Measurements from ENCODE around the gene KDM1B.

Gene KDM1B

DNA sequence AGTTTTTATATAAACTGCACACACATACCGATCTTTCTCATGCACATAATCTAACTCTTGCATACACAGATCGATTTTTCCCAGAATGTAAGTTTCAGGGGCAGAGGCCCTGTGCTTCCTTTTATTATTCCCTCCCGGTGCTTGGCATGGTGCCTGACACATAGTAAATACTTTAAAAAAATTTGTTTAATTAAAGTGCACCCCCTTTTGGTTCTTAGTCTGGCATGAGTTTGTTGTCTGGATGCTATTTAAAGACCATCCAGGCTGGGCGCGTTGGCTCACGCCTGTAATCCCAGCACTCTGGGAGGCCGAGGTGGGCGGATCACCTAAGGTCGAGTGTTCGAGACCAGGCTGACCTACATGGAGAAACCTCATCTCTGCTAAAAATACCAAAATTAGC, 114.5 kb downstream of the KDM1B start:
- Histone ChIP-seq H4K20me1 (ENCODE audit: insufficient read depth, low read length) (no peaks in the 10 kb centered on the region), H3K79me2 (ENCODE audit: low read length) (no peaks in the 10 kb centered on the region), H3K4me3 (ENCODE audit: low read length) (no peak overlapping the region), H3K27me3 (replicated peaks; ENCODE audit: insufficient read depth, low read length) (no peaks in the 10 kb centered on the region; the same call in 1 of the 2 replicates), H3K9me2 (replicated peaks; ENCODE audit: insufficient read depth, low read length) (no peaks in the 10 kb centered on the region), H3K27ac (ENCODE audit: low read length) (no peak overlapping the region), H2AFZ (ENCODE audit: low read length) (no peak overlapping the region), H3K9ac (ENCODE audit: low read length) (no peak overlapping the region), H3K4me1 (ENCODE audit: low read length) (peaks cover 5% of the 10 kb centered on the region; the same call in 1 of the 2 replicates), H3K9me3 (replicated peaks; ENCODE audit: insufficient read depth, low read length) (no peaks in the 10 kb centered on the region), H3F3A (ENCODE audit: insufficient read depth, low read length) (no peaks in the 10 kb centered on the region), H3K36me3 (replicated peaks; ENCODE audit: insufficient read depth, low read length) (no peaks in the 10 kb centered on the region), H3K4me2 (ENCODE audit: low read depth, low read length) (no peak overlapping the region)
- TF ChIP-seq, protein P1, sequence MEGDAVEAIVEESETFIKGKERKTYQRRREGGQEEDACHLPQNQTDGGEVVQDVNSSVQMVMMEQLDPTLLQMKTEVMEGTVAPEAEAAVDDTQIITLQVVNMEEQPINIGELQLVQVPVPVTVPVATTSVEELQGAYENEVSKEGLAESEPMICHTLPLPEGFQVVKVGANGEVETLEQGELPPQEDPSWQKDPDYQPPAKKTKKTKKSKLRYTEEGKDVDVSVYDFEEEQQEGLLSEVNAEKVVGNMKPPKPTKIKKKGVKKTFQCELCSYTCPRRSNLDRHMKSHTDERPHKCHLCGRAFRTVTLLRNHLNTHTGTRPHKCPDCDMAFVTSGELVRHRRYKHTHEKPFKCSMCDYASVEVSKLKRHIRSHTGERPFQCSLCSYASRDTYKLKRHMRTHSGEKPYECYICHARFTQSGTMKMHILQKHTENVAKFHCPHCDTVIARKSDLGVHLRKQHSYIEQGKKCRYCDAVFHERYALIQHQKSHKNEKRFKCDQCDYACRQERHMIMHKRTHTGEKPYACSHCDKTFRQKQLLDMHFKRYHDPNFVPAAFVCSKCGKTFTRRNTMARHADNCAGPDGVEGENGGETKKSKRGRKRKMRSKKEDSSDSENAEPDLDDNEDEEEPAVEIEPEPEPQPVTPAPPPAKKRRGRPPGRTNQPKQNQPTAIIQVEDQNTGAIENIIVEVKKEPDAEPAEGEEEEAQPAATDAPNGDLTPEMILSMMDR (IDR thresholded peaks at IDR 0.05; ENCODE audit: low read length), result no peak
- no peak for TF ChIP-seq EZH2 (optimal IDR thresholded peaks at IDR 0.05; ENCODE audit: low read depth, low read length)
- no peak for TF ChIP-seq EZH2phosphoT487 (IDR thresholded peaks at IDR 0.05; ENCODE audit: low read length)
- DNase-seq, result no peak

DNA sequence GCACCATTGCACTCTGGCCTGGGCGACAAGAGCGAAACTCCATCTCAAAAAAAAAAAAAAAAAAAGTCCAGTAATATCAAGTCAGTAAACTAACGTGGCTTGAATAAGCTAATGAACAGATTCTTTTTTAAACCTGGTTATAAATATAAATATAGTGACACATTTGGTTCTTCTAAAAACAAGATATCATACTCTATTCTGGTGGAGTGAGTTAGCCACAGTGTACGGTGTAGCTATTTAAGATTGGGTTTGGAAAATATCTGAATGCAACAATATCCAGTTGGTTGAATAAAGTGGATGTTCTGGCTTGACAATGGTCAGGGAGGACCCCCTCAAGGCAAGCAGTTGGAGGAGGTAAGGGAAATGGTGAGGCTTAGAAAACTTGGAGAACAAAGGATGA, 115.0 kb downstream of the KDM1B start:
- H3K4me2 ChIP-seq (ENCODE audit: low read depth, low read length), result no peak overlapping the region
- no peaks in the 10 kb centered on the region for H3K79me2 ChIP-seq (ENCODE audit: low read length)
- no peak for DNase-seq
- H3F3A ChIP-seq (ENCODE audit: insufficient read depth, low read length), result no peaks in the 10 kb centered on the region
- peaks cover 1% of the 10 kb centered on the region; the same call in 1 of the 2 replicates for H3K4me1 ChIP-seq (ENCODE audit: low read length)
- no peak overlapping the region for H2AFZ ChIP-seq (ENCODE audit: low read length)
- H3K27me3 ChIP-seq (replicated peaks; ENCODE audit: insufficient read depth, low read length), result no peaks in the 10 kb centered on the region; the same call in 1 of the 2 replicates
- TF ChIP-seq EZH2phosphoT487 (IDR thresholded peaks at IDR 0.05; ENCODE audit: low read length), result no peak
- TF ChIP-seq, protein P1 (IDR thresholded peaks at IDR 0.05; ENCODE audit: low read length), result no peak
- no peak for TF ChIP-seq EZH2 (optimal IDR thresholded peaks at IDR 0.05; ENCODE audit: low read depth, low read length)
- no peaks in the 10 kb centered on the region for H3K9me3 ChIP-seq (replicated peaks; ENCODE audit: insufficient read depth, low read length)
- H3K9ac ChIP-seq (ENCODE audit: low read length), result no peak overlapping the region
- no peak overlapping the region for H3K4me3 ChIP-seq (ENCODE audit: low read length)
- H3K9me2 ChIP-seq (replicated peaks; ENCODE audit: insufficient read depth, low read length), result no peaks in the 10 kb centered on the region
- no peak overlapping the region for H3K27ac ChIP-seq (ENCODE audit: low read length)
- no peaks in the 10 kb centered on the region for H3K36me3 ChIP-seq (replicated peaks; ENCODE audit: insufficient read depth, low read length)
- H4K20me1 ChIP-seq (ENCODE audit: insufficient read depth, low read length), result no peaks in the 10 kb centered on the region
